ENCODE data around the gene CDKAL1. TPM values are rescaled to one million over a fixed set of nuclear protein-coding genes. Genes with fewer than 3 reads are reported as not detected.

CDKAL1 gene
- total and polyA plus RNA-seq, 2 donors from 2014 or later, result 4.6 to 20.2 TPM

GRCh38 chr6:21023210-21023609, 489.0 kb downstream of the CDKAL1 start:
- intact Hi-C loops (cut with DNase I), result no loop called here
- FAIRE-seq, result no peak
- no peaks in the 10 kb centered on the region for H3K27me3 ChIP-seq (ENCODE audit: control insufficient read depth, insufficient read depth, low read length)
- no peak overlapping the region for H3K9ac ChIP-seq (ENCODE audit: low read length in 3 of 3)
- no peak overlapping the region for H3K27ac ChIP-seq (ENCODE audit: low read depth in 2 of 2, low read length in 2 of 2)
- TF ChIP-seq, protein P1, sequence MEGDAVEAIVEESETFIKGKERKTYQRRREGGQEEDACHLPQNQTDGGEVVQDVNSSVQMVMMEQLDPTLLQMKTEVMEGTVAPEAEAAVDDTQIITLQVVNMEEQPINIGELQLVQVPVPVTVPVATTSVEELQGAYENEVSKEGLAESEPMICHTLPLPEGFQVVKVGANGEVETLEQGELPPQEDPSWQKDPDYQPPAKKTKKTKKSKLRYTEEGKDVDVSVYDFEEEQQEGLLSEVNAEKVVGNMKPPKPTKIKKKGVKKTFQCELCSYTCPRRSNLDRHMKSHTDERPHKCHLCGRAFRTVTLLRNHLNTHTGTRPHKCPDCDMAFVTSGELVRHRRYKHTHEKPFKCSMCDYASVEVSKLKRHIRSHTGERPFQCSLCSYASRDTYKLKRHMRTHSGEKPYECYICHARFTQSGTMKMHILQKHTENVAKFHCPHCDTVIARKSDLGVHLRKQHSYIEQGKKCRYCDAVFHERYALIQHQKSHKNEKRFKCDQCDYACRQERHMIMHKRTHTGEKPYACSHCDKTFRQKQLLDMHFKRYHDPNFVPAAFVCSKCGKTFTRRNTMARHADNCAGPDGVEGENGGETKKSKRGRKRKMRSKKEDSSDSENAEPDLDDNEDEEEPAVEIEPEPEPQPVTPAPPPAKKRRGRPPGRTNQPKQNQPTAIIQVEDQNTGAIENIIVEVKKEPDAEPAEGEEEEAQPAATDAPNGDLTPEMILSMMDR (IDR thresholded peaks at IDR 0.05; ENCODE audit: borderline replicate concordance, extremely low read depth, insufficient read depth), result no peak
- no peak overlapping the region for H3K4me3 ChIP-seq (ENCODE audit: low read length in 3 of 3)
- H3K9me3 ChIP-seq (ENCODE audit: control insufficient read depth in 2 of 3, insufficient read depth in 1 of 3, low read length in 3 of 3), result no peaks in the 10 kb centered on the region
- no peaks in the 10 kb centered on the region for H3K36me3 ChIP-seq (ENCODE audit: control insufficient read depth in 2 of 3, insufficient read depth in 3 of 3, low read length in 3 of 3)
- DNase-seq, result no peak
- no peaks in the 10 kb centered on the region for H3K4me1 ChIP-seq (ENCODE audit: control insufficient read depth in 2 of 3, insufficient read depth in 2 of 3, low read depth in 1 of 3, low read length in 3 of 3)

- H3K36me3 ChIP-seq (ENCODE audit: control insufficient read depth in 2 of 3, insufficient read depth in 3 of 3, low read length in 3 of 3), result no peaks in the 10 kb centered on the region
- H3K27me3 ChIP-seq (ENCODE audit: control insufficient read depth, insufficient read depth, low read length), result no peaks in the 10 kb centered on the region
- FAIRE-seq (no peak), DNase-seq (no peak)
- H3K4me3 ChIP-seq (ENCODE audit: low read length in 3 of 3), result no peak overlapping the region
- no peak overlapping the region for H3K27ac ChIP-seq (ENCODE audit: low read depth in 2 of 2, low read length in 2 of 2)
- no peak overlapping the region for H3K9ac ChIP-seq (ENCODE audit: low read length in 3 of 3)
- TF ChIP-seq, protein P1 (IDR thresholded peaks at IDR 0.05; ENCODE audit: borderline replicate concordance, extremely low read depth, insufficient read depth), result no peak
- no peaks in the 10 kb centered on the region for H3K9me3 ChIP-seq (ENCODE audit: control insufficient read depth in 2 of 3, insufficient read depth in 1 of 3, low read length in 3 of 3)
- H3K4me1 ChIP-seq (ENCODE audit: control insufficient read depth in 2 of 3, insufficient read depth in 2 of 3, low read depth in 1 of 3, low read length in 3 of 3), result no peaks in the 10 kb centered on the region
- intact Hi-C loops (cut with DNase I), result no loop called here
Observed at GRCh38 chr6:21024616-21025015, 490.4 kb downstream of the CDKAL1 start.

GRCh38 chr6:21026576-21027273, 492.5 kb downstream of the CDKAL1 start:
- TF ChIP-seq, protein P1 (IDR thresholded peaks at IDR 0.05; ENCODE audit: borderline replicate concordance, extremely low read depth, insufficient read depth), result no peak
- H3K36me3 ChIP-seq (ENCODE audit: control insufficient read depth in 2 of 3, insufficient read depth in 3 of 3, low read length in 3 of 3), result no peaks in the 10 kb centered on the region
- intact Hi-C loops (cut with DNase I), result no loop called here
- H3K27me3 ChIP-seq (ENCODE audit: control insufficient read depth, insufficient read depth, low read length), result no peaks in the 10 kb centered on the region
- H3K27ac ChIP-seq (ENCODE audit: low read depth in 2 of 2, low read length in 2 of 2), result no peak overlapping the region
- no peak overlapping the region for H3K4me3 ChIP-seq (ENCODE audit: low read length in 3 of 3)
- no peaks in the 10 kb centered on the region for H3K9me3 ChIP-seq (ENCODE audit: control insufficient read depth in 2 of 3, insufficient read depth in 1 of 3, low read length in 3 of 3)
- no peaks in the 10 kb centered on the region for H3K4me1 ChIP-seq (ENCODE audit: control insufficient read depth in 2 of 3, insufficient read depth in 2 of 3, low read depth in 1 of 3, low read length in 3 of 3)
- DNase-seq (no peak), FAIRE-seq (no peak)
- no peak overlapping the region for H3K9ac ChIP-seq (ENCODE audit: low read length in 3 of 3)

- intact Hi-C loops (cut with DNase I), result no loop called here
- Histone ChIP-seq H3K36me3 (ENCODE audit: control insufficient read depth in 2 of 3, insufficient read depth in 3 of 3, low read length in 3 of 3) (no peaks in the 10 kb centered on the region), H3K27ac (ENCODE audit: low read depth in 2 of 2, low read length in 2 of 2) (no peak overlapping the region), H3K9ac (ENCODE audit: low read length in 3 of 3) (no peak overlapping the region), H3K27me3 (ENCODE audit: control insufficient read depth, insufficient read depth, low read length) (no peaks in the 10 kb centered on the region), H3K4me1 (ENCODE audit: control insufficient read depth in 2 of 3, insufficient read depth in 2 of 3, low read depth in 1 of 3, low read length in 3 of 3) (no peaks in the 10 kb centered on the region), H3K4me3 (ENCODE audit: low read length in 3 of 3) (no peak overlapping the region), H3K9me3 (ENCODE audit: control insufficient read depth in 2 of 3, insufficient read depth in 1 of 3, low read length in 3 of 3) (no peaks in the 10 kb centered on the region)
- FAIRE-seq (no peak), DNase-seq (no peak)
- TF ChIP-seq, protein P1 (IDR thresholded peaks at IDR 0.05; ENCODE audit: borderline replicate concordance, extremely low read depth, insufficient read depth), result no peak
Observed at GRCh38 chr6:21027507-21027906, 493.2 kb downstream of the CDKAL1 start.

Data from kidney (tissue), 14 donors.